NT2/D1 (cell line): ENCODE results near the gene DPH7.

Experiments
- DNase-seq: peaks from one replicate; pipeline ENCODE4 v3.0.0-alpha.2; 2011; ENCODE audit warnings: low read depth, low spot score
- H3K27me3 ChIP-seq: 2 replicates; pipeline ENCODE4 v1.6.0; 2011; ENCODE audit warnings: mild to moderate bottlenecking; ENCODE audit not compliant: insufficient read length, insufficient read depth
- H3K36me3 ChIP-seq: 2 replicates; pipeline ENCODE4 v1.6.1; 2011; ENCODE audit warnings: mild to moderate bottlenecking, low read length, mixed read lengths; ENCODE audit not compliant: insufficient read depth, insufficient read length
- H3K4me1 ChIP-seq: 2 replicates; pipeline ENCODE4 v1.5.1; 2011; ENCODE audit not compliant: insufficient read depth, insufficient read length
- H3K4me3 ChIP-seq: 2 replicates; pipeline ENCODE4 v1.5.1; 2011; ENCODE audit warnings: low read depth; ENCODE audit not compliant: insufficient read length
- H3K9ac ChIP-seq: 2 replicates; pipeline ENCODE4 v1.6.0; 2011; ENCODE audit warnings: low read depth; ENCODE audit not compliant: insufficient read length
- H3K9me3 ChIP-seq: 2 replicates; pipeline ENCODE4 v1.5.1; 2011; ENCODE audit warnings: mild to moderate bottlenecking, low read length; ENCODE audit not compliant: insufficient read depth
- SUZ12 ChIP-seq: IDR thresholded peaks from 2 replicates; pipeline ENCODE4 v1.6.1; 2011; ENCODE audit not compliant: insufficient read length, insufficient read depth; ENCODE audit errors: extremely low read depth
- YY1 ChIP-seq: IDR thresholded peaks from 2 replicates; pipeline ENCODE4 v1.6.1; 2011; ENCODE audit not compliant: insufficient read length, insufficient read depth
- ZNF274 ChIP-seq: IDR thresholded peaks from 2 replicates; pipeline ENCODE4 v1.6.1; 2011; ENCODE audit warnings: mild to moderate bottlenecking, low read depth, low read length

Gene DPH7

DNA sequence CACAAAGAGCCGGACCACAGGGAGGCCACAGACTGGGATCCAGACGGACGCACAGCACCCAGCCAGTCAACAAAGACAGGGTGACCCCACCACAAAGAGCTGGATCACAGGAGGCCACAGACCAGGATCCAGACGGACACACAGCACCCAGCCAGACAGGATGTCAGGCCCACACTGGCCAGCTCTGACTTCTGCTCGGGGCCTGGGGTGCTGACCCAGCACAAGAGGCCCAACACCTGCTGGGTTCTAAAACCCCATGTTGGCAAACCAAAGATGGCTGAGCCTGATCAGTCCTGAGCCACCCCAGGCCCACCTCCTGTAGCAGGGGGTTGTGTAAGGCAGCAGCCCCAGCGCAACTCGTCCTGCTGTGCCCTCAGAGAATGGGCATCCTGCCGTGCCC lies 5.2 kb upstream of the DPH7 start:
- Histone ChIP-seq H3K9me3 (no peaks in the 10 kb centered on the region), H3K36me3 (peaks cover 89% of the 10 kb centered on the region), H3K4me1 (peaks cover 34% of the 10 kb centered on the region), H3K9ac (no peak overlapping the region), H3K4me3 (no peak overlapping the region), H3K27me3 (no peaks in the 10 kb centered on the region)
- TF ChIP-seq SUZ12 (no peak), ZNF274 (no peak), YY1 (no peak)
- no peak for DNase-seq

DNA sequence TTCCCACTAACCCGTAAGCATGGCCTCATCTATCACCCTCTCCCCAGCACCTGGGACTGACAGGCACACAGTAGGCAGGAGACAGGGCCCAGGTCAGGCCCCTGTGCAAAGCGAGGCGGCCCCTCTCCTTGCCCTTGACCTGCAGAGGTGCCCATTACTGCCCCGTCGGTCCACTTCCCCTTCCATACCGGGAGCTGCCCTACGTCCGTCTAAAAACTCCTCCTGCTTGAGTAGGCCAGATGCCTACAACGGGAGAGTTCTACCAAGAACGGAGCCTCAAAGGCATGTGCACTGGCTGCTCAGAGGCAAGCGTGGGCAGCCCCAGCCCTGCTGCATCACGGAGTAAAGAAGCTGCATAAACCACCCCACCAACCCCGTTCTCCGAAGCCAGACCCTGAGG lies 4.6 kb upstream of the DPH7 start:
- Histone ChIP-seq H3K36me3 (peaks cover 83% of the 10 kb centered on the region), H3K9ac (no peak overlapping the region), H3K27me3 (no peaks in the 10 kb centered on the region), H3K4me3 (no peak overlapping the region), H3K4me1 (peaks cover 28% of the 10 kb centered on the region), H3K9me3 (no peaks in the 10 kb centered on the region)
- TF ChIP-seq ZNF274 (no peak), SUZ12 (no peak), YY1 (no peak)
- DNase-seq = no peak

DNA sequence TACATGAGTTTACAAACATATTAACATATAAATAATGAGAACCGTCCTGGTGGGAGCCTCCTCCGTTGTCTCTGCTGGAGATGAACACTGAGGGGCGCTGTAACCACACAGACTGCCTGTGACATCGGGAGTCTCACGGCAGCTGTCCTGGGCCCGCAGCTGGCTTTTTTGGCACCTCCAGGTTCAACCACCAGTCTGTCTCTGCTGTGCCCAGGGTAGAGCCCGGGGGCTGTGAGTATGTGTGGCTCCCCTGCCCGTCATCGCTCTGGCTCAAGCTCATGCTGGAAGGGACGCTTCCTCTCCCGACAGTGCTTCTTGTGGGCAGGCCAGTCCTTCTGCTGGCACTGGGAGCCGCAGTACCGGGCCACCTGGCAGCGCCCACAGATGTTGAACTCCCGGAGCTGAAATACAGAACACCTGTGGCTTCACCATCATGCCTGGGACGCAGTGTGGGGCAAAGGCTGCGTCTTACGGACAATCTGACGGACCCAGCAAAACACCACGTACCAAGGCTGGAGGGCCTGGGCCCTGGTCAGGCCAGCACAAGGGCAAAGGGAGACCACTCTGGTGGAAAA lies 3.6 kb upstream of the DPH7 start:
- no peak for TF ChIP-seq ZNF274
- no peak for TF ChIP-seq YY1
- TF ChIP-seq SUZ12 = no peak
- Histone ChIP-seq H3K9me3 (no peaks in the 10 kb centered on the region), H3K4me3 (no peak overlapping the region), H3K36me3 (peaks cover 76% of the 10 kb centered on the region), H3K9ac (peak overlapping the region; percentile 13), H3K27me3 (no peaks in the 10 kb centered on the region), H3K4me1 (peaks cover 26% of the 10 kb centered on the region)
- DNase-seq = no peak

DNA sequence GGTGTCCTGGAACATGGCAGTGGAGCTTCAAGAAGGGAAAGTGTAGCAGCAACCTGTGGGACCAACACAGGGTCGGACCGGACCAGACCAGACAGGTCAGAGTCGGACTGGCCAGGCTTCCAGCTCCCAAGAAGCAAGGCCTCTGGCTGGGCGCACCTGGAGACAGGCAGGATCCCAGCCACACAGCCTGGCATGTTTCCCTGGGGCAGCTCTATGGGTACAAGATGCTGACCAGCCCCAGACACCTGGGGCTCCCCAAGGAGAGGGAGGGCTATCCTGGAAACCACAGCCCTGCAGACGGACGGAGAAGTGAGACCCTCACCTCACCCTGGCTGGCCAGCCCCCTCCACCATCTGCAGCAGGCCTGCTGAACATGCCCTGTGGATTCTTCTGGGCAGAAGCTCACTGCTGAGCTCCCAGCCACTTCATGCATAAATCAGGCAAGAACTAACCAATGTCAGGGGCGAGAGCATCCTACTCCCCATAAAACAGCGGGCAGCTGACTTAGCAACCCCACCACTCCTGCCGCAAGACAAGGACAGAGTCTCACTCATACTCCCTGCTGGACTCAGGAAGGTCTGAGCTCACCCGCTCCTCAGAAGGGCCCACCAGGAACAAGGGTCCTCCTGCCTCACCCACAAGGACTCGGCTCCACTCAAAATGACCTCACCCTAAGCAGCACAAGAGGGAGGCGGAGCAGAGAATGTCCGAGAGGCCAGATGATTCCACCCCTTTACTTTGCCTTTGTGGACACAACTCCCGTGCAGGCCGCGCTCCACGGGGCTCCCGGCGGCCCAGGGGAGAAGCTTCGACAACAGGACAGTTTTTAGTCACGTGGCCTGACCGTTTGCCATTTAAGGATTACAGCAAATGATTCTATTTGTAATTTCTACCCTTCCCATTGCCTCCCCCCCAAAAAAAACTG lies 2.9 kb upstream of the DPH7 start:
- Histone ChIP-seq H3K36me3 (peaks cover 76% of the 10 kb centered on the region), H3K4me3 (no peak overlapping the region), H3K27me3 (no peaks in the 10 kb centered on the region), H3K9ac (peak overlapping the region; percentile 44), H3K4me1 (peaks cover 24% of the 10 kb centered on the region), H3K9me3 (no peaks in the 10 kb centered on the region)
- no peak for DNase-seq
- no peak for TF ChIP-seq ZNF274
- no peak for TF ChIP-seq SUZ12
- TF ChIP-seq YY1 = no peak

DNA sequence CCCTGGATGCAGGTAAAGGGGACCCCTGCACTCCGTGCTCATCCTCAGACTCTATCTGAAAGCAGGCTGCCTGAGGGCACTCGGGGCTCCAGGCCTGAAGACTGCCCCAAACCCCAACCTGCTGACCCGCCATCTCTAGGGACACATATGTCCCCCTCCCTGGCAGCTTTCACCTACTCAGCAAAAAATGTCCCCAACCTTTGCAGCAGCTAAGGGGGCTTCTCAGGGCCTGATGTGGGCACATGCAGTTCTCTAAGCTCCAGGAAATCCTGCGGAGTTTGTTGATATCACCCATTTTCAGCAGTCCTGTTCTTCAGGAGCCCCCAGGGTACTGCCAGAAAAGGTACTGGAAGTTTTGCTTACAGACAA lies 2.2 kb upstream of the DPH7 start:
- TF ChIP-seq YY1 (no peak), SUZ12 (no peak), ZNF274 (no peak)
- no peak for DNase-seq
- H3K4me1 ChIP-seq = peaks cover 24% of the 10 kb centered on the region
- peaks cover 76% of the 10 kb centered on the region for H3K36me3 ChIP-seq
- H3K27me3 ChIP-seq = no peaks in the 10 kb centered on the region
- peak overlapping the region; percentile 44 for H3K9ac ChIP-seq
- H3K9me3 ChIP-seq = no peaks in the 10 kb centered on the region
- no peak overlapping the region for H3K4me3 ChIP-seq

DNA sequence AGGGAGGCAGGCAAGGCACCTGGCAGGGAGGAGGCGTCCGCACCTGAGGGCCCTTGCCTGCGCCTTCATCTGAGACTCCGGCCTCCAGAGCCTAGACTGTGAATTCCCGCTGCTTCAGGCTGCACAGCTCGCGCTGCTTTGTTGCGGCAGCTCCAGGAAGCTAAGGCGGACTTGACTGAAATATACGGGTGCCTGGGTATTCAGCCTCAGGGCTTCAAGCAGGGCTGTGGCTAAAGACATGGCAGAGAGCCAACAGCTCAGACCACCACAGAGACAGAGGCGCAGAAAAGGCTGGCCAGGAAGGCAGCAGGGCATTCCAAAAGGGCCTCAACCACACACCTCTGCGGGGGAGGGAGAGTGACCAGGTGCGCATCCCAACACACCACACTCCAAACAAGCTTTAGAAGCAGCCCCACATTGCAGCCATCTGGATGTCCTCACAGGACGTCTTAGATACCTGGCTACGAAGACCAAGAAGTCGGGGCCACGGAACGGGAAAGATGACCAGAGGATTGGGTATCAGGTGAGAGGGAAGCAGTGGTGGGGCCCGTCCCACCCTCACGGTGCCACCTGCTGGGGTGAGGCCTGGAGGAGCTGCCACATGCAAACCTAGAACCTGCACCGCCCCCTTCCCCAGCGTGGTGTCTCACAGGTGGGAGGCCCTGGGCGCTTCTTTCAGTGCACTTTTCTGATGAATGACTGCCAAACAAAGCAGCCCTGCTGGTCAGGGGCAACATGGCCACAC lies 1.7 kb upstream of the DPH7 start:
- DNase-seq = no peak
- Histone ChIP-seq H3K36me3 (peaks cover 76% of the 10 kb centered on the region), H3K4me3 (no peak overlapping the region), H3K9ac (peak overlapping the region; percentile 58), H3K27me3 (no peaks in the 10 kb centered on the region), H3K4me1 (peaks cover 24% of the 10 kb centered on the region), H3K9me3 (no peaks in the 10 kb centered on the region)
- TF ChIP-seq ZNF274 (no peak), YY1 (no peak), SUZ12 (no peak)

DNA sequence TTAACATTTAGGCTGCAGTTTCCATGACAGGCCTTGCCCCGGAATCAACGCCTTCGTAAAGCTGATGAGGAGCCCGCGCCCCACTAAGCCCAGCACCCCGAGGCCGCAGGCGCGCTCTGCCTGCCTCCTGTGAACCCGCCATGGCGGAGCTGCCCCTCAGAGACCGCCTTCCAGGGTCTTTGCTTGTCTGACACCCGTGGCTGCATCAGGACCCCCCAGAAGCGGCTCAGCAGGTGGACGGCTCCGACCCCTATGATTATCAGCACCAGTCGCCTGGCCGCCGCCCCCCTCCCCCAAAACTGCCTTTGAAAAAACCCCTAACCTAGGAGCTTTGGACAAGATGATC lies 507 bp upstream of the DPH7 start:
- no peak for TF ChIP-seq YY1
- no peak for TF ChIP-seq ZNF274
- TF ChIP-seq SUZ12 = no peak
- peak overlapping the region; percentile 73 for H3K9ac ChIP-seq
- no peaks in the 10 kb centered on the region for H3K27me3 ChIP-seq
- H3K4me3 ChIP-seq = peak overlapping the region; percentile 10
- H3K36me3 ChIP-seq = peaks cover 76% of the 10 kb centered on the region
- peaks cover 24% of the 10 kb centered on the region for H3K4me1 ChIP-seq
- H3K9me3 ChIP-seq = no peaks in the 10 kb centered on the region
- no peak for DNase-seq
